GM12864 (cell line): Measurements from ENCODE around the gene KCNK16.

Source experiments
- DNase-seq: peaks from one replicate; pipeline ENCODE4 v3.0.0-alpha.2; 2011; ENCODE audit warnings: low read depth
- H3K4me3 ChIP-seq: 2 replicates; pipeline ENCODE4 v1.5.1; 2011; ENCODE audit warnings: mild to moderate bottlenecking, low read depth, low read length, control low read depth
- CTCF ChIP-seq: IDR thresholded peaks from 2 replicates; pipeline ENCODE4 v1.5.1; 2011; ENCODE audit warnings: low read depth, mild to moderate bottlenecking, moderate library complexity, low read length, control low read depth, inconsistent platforms; ENCODE audit errors: missing control alignments

The KCNK16 gene

GRCh38 chr6:39363280-39363679 is 40.8 kb upstream of the KCNK16 start:
- no peak overlapping the region for H3K4me3 ChIP-seq
- TF ChIP-seq CTCF = no peak
- DNase-seq = no peak

- no peak for DNase-seq
- peak; percentile 30 for TF ChIP-seq CTCF
Observed at GRCh38 chr6:39362487-39362865, 40.0 kb upstream of the KCNK16 start.

GRCh38 chr6:39361657-39362486 is 39.4 kb upstream of the KCNK16 start:
- no peak overlapping the region for H3K4me3 ChIP-seq
- DNase-seq = no peak
- peak; percentile 92 for TF ChIP-seq CTCF

More at GRCh38 chr6:39362487-39362865, 40.0 kb upstream of the KCNK16 start:
- no peak overlapping the region for H3K4me3 ChIP-seq

GRCh38 chr6:39360378-39360777 is 37.9 kb upstream of the KCNK16 start:
- H3K4me3 ChIP-seq = no peak overlapping the region
- no peak for DNase-seq
- TF ChIP-seq CTCF = no peak

GRCh38 chr6:39357998-39358686 is 35.6 kb upstream of the KCNK16 start:
- DNase-seq = no peak
- no peak for TF ChIP-seq CTCF
- no peak overlapping the region for H3K4me3 ChIP-seq

- no peak for TF ChIP-seq CTCF
- no peak overlapping the region for H3K4me3 ChIP-seq
- DNase-seq = no peak
Observed at GRCh38 chr6:39353698-39354315, 31.3 kb upstream of the KCNK16 start.
